HG03064 (cell line): ENCODE data around the gene CTNNA2.

Source experiments
- ATAC-seq: cut with Tn5 transposase; IDR thresholded peaks from one replicate; pipeline ENCODE4 v1.9.1; 2021; ENCODE audit warnings: low read depth; ENCODE audit not compliant: unreplicated experiment

Gene CTNNA2

DNA sequence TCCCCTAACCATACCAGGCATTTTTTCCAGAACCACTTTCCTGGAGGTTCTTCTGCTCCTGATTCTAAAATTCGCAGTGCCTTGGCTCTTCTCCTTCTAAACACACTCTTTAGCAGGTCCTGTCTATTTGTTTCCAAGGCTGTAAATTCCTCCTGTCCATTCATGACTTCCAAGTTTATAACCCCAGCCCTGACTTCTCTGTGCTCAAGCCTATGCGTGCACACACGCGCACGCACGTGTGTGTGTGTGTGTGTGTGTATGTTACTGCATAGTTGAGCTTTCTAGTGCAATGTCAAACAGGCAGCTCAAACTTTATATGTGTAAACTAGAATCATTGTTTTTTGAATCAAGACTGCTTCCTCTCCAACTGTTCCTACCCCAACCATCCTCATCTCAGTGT lies 454.0 kb downstream of the CTNNA2 start:
- no peak for ATAC-seq

DNA sequence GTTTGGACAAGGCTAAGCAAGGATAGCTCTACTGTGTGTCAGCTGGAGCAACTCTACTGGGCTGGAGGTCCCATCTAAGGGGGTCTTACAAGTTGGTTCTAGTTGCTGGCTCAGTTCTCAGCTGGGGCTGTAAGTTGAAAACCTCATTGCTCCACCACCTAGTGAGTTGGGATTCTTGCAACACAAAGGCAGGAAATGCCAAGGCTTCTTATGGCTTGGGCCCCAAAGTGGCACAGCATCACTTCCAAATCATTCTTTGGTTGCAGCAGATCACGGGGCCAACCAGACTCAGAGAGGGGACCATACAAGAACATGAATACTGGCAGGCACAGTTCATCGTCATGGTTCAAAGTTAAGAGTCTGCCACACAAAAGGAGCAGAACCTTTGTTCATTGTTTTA lies 459.0 kb downstream of the CTNNA2 start:
- no peak for ATAC-seq

DNA sequence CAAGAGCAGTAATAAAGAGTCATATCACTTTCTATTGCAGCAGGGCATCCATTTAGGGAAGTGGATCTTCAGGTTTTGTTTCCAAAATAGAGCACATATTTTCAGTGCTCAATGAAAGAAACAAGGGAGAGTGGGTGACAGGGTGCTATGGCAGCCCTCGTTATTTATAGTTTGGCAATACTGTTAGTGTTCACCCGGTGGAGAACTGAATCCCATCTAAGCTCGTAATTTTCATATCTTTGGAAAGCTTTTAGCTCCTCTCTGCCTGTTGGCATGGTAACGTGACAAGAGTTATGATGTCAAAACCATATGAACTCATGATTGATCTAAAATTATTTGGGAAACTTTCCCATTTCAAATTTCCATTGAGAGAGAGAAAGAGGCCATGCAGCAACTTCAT lies 459.8 kb downstream of the CTNNA2 start:
- ATAC-seq = no peak

DNA sequence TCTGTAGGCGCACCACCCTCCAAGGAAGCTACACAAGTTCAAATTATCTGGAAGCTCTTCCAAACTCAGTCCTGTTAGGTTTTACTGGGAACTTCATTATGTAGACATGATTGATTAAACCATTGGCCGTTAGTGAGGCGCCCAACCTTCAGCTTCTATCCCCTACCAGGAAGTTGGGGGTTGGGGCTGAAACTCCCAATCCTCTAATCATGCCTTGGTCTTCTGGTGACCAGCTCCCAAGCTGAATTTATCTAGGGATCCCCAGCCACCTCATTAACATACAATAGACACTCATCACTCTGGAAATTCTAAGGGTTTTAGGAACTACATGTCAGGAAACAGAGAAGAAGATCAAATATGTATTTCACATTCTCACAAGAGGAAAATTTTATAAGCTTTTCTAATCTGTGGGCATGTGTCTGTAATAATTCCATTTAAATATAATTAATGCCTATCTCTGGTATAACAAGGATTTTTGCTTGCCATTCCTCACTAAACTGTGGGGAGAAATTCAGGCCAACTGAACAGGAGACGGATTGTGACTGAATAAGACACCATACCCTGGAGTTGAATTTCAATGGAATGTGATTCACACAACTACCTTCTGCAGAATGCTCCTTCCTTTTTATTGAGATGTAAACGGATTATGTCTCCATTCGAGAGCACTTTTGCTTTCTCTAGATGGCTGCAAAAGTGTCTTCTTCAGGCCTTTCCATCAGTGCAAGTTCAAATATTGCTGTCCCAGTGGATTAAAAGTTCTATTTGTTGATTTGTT lies 463.1 kb downstream of the CTNNA2 start:
- ATAC-seq = no peak

DNA sequence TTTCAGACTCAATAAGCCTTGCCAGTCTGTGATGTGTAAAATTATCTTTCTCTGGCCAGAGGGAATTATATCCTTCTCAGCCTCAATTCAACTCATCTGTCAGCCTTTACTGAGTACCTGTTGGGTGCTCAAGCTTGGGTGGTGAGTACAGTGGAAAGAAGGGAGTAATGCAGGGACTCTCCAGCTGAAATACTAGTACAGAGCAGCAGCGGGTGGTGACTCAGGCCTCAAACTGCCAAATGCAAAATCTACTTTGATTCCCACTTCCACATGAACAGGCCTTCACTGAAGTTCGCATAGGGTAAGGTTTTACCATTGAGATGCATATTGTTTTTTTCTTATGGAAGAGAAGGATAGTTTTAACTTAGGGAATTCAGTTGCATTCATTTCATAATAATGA lies 464.9 kb downstream of the CTNNA2 start:
- ATAC-seq = no peak

DNA sequence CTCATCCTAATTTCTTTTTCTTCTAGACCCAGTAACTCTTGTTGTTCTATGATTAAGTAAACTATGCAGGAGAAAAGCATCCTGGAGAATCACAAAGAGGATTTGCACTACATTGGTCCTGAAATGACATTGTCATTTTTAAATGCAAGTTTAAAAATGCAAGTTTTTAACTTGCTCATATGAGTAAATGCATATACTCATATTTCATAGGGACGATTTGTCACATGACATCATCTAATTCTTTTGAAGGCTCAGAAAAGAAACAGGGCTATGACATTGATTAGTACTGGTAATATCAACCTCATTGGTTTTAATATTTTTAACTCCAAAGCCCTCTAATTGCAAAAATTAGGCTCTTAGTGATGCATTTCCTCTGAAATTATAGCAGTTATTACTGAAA lies 467.3 kb downstream of the CTNNA2 start:
- ATAC-seq = no peak

DNA sequence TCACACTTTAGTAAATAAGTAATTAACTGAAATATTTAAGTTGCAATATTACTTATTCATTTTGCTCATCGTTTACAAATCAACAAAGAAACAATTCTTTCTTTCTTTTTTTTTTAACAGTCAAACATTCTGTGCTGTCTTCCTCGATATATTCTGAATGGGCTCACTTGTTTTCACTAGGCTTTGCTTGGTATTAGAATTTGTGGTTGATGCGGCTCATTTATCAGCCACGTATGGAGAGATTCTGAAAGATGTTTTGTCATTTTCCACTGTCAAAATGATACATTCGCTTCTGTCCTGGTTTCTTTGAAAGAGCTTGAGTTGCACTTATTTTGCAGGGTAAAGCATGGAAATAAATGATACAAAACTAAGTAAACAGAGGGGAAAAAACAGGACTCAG lies 468.0 kb downstream of the CTNNA2 start:
- no peak for ATAC-seq

DNA sequence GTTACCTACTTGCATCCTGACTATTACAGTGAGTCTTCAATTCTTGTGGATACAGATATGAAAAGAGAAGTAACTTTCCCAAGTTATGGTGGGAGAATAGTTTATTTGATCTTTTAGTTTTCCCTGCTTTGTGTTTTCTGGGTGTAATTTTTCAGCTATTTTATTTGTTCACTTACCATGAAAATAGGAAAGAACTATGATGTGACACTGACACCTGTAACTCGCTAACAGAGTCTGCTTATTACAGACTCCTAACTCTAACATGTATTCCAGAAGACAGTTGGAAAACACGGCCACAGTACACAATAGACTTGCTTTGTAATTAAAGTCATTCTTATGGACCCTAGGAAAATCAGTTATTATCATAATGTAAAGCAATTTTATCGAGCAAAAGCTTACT lies 468.5 kb downstream of the CTNNA2 start:
- ATAC-seq = no peak

DNA sequence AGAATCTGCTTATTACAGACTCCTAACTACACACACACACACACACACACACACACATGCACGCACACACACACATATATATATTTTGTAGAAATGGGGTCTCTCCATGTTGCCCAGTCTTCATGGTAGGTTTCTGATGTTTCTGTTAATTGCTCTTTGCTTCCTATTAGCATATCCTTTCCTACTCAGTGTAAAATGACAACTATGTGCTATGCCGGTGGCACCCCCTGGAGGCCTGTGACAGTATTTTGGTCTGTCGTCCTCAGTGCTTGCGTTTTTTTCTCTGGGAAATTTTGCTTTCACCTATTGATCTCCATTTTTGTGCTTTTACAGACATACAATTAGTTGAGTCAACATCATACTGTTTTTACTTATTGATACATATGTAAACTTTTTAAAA lies 469.6 kb downstream of the CTNNA2 start:
- ATAC-seq = no peak

DNA sequence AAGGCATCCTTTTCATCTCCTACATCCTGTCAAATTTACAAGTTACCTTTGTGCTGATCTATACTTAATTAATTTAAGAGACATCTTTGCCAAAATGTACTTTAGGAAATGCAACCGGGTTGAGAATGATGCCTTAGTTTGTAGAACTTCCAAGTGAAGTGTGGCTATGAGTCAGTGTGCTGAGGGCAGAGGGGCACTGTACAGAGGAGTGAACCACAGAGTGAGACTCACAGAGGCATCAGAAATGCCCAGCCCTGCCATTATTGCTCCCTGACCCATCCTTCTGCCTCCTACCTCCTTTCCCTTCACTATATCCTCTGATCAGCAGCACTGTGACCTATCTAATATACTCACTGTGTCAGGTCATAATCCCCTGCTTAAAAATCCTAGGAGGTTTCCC lies 471.6 kb downstream of the CTNNA2 start:
- ATAC-seq = no peak

DNA sequence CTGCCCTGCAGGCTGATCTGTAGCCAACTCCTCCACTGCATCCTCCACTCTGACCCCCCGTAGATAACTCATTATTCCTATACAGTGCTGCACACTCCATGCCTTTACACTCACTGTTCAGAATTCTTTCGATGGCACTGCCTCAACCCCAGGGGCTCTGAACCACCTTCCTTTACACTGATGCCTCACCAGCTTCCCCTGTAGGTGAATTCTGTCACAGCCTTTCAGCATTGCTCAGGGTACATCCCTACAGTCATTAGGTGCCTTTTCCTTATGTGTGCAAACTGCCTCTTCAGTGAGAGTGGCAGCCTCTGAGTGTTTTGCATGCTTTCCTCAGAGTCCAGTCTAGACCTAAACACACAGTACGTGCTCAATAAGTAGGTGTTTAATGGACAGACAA lies 472.3 kb downstream of the CTNNA2 start:
- ATAC-seq = no peak

DNA sequence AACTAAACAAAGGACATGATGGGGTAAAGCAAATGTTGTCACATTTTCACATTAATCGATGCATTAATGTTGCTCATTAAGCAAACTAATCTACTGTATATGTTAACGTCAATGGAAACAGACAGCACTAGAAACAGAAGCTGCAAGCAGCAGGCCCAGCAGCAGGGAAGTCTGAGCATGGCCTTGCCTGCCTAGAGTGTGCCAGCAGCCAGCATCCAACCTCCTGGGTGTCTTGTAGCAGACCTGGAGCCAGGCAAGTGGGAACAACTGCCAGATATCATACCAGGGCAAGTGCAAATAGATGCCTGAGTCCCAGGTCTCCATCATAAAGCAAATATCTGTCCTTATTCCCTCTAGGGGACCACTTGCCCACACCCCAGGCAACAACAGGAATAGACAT lies 472.7 kb downstream of the CTNNA2 start:
- no peak for ATAC-seq

DNA sequence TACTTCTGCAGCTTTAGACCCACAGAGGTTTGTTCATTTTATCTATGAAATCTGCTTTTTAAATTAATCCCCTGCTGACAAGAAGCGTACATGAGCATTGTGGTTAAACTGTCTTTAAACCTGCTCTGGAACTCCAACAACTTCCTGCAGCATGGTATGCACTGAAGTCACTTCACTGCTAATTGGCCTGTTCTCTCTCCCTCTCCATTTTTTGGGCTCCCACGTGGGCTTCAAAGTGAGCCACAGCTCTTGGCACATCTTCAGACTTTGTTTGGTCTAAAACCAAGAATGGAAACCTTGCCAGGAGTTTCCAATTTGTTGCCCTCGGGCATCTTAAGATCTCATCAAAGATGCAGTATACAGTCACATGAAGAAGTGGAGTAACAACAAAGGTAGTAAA lies 480.3 kb downstream of the CTNNA2 start:
- ATAC-seq = no peak

DNA sequence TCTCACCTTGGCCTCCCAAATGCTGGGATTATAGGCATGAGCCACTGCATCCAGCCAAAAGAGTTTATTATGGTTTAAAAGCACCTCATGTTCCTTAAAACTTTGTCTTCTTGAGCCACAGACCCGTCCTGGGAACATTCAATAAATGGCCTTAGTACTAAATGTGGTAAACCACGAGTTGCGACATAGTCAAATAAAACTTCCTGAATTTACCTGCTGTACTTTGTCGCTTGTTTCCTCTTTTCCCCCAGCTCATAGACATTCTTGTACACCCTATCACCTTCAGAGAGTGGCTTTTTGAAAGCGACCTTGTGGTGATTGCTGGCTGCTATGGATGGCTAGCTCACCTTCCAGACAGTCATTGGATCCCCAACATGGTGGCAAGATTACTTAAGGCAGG lies 481.3 kb downstream of the CTNNA2 start:
- no peak for ATAC-seq

DNA sequence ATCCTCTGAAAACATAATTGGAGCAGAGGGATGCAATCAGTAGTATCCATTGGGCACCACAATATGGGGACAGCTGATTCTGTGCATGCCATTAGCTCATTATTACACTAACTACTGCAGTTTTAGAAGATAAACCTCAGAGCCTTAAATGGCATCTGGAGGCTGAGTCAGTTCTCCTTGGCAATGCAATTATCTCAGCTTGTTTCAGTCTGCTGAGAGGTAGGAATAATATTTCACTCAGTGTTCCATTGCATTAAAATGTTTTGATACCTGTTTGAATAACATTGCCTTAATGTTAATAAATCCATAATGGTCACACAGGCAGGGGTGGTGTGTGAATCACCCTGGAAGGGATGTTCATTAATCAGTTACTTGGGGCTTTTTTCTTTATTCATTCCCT lies 482.1 kb downstream of the CTNNA2 start:
- no peak for ATAC-seq

DNA sequence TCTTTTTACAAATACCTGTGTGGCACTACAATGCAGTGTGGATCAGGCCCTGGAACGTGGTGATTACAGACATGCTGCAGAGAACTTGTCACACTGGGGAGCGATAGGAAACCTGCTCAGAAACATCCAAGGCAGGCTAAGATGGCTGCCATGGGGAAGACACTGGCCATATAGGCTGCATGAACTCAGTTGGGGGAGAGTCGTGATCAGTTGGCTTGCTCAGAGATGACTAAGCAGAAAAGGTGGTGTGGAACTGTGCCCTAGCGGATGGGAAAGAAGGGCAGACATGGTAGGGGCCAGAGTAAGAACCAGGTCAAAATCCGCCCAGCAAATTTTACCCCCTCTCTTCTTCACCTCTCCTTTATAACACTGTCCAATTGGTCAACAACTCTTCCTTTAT lies 483.9 kb downstream of the CTNNA2 start:
- ATAC-seq = no peak

DNA sequence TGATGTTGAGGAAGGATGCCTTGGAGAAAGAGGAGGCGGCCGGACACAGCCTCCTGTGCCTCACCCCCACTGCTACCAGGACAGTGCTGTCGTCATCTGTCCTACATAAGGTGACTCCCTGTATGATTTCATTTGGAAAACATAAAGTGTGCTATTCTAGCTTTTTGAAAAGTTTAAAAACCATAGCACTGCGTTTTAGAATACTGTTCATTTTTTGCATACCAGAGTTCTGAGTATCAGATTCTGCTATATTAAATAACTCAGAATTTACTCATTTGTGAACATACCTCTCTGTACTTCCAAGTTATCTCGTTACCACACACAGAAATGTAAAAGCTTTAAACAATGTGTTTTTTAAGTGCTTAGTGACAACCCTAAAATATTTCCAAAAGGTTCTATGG lies 488.9 kb downstream of the CTNNA2 start:
- no peak for ATAC-seq

DNA sequence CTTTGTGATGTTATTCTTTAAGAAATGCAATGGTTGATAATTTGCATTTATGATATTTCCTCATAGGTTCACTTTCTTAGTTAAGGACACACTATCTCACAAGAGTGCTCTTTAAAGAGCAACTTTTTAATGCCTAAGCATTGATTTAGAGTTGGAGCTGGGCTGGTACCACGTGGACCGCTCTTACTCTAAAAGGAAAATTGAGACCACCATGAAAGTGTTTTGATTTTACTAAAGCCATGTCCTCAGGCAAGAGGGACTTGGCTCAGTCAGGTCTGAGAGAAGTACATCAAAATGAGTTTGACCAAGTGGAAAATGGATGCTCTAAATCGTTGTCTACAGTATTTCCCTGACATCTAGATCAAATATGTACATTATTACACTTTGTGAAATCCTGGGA lies 489.3 kb downstream of the CTNNA2 start:
- ATAC-seq = no peak

DNA sequence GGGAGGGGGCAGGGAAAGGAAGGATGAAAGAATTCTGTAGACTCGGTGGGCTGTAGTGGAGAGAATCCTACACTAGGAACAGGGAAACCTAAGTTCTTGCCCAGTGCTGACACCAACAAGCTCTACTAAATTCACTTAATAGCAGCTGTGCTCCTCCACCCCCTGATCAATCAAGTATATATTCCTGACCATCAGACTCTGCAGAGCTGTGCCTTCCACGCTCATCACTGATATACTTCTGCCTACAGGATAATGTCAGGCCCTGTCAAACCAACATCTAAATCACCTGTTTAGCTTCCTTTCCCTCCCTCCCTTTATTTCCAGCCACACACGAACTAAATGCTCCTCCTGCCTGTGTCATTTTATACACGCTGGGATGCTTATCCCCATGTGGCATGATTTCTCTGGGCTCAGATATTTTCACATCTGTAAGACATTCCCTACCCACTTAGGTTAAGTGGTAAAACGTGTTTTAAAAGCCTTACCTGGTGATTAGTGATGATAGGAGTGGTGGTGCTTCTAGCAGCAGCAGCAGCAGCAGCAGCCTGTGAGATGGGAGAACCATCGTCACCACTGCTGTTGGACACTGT lies 489.8 kb downstream of the CTNNA2 start:
- ATAC-seq = no peak

DNA sequence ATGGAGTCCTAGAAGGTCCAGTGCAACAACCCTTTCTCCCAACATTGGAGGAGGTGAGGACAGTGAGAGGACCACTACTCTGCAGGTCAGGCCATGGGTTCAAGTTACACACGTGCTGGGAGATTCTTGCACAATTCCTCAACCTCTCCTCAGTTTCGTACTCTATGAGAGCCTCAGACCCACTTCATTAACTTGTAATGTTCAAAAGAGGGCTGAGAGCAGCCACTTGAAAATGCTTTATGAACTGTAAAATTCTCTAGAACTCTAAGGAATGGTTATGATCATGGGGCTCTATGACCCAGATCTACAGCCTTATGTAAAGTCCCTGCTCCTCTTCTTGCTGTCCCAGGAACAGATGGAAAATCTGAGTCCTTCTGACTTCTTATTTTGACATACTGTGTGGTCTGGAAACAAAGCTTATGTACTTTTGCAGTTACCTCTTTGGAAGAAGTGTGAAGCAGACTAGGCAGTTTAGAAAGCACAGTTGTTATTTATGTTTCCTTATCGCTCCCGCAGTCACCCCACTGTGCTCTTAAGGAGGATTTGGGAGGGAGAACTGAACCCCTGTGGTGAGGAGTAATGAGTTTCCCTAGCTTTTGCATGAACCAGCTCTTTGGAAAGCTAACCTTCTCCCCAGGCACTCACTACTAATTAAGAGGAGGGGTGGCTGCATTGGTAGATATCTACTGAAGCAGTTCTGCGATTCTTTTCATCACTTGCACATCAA lies 495.1 kb downstream of the CTNNA2 start:
- ATAC-seq = no peak

DNA sequence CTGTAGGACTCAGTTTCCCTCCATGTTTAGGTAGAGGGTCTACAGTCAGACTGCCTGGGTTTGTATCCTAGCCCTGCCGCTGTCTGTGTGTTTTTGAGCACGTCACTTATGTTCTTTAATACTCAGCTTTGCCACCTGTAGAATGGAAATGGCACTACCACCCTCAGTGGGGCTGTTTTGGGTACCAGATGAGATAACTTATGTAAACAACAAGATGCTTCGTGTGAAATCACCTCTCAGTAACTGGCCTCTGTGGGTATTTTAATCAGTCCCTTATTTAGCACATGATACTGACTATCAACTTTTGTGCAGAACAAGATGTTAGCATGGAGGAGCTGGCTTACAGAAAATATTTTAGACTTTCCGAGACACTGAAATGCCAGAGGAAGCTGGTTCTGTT lies 495.7 kb downstream of the CTNNA2 start:
- ATAC-seq = no peak

DNA sequence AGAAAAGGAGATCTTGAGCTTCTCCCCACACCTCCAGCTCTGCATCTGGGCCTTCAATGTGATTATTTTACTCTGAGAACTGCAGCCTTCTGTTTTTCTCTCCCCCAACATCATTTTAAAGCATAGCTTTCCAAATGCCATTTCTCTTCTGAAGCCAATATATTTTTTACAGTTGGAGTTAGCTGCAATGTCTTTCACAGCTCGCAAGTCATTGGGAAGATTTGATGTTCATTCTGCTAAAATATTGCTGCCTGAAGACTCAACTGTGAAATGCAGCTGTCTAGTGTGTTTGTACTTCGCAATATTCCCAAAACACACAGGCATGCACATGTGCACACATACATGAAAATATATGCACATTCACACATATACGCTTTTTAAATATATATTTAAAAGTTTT lies 496.4 kb downstream of the CTNNA2 start:
- ATAC-seq = no peak
